DND-41 (cell line): ENCODE measurements around the gene CYB5R2.

Experiments used
- EZH2 ChIP-seq: IDR thresholded peaks from 3 replicates; pipeline ENCODE4 v1.6.1; 2012; ENCODE audit warnings: borderline replicate concordance, low read depth, mild to moderate bottlenecking, moderate library complexity, low read length, inconsistent platforms; ENCODE audit not compliant: severe bottlenecking
- TF ChIP-seq, protein P1 (sequence below): IDR thresholded peaks from 2 replicates; pipeline ENCODE4 v1.5.1; 2012; ENCODE audit warnings: borderline replicate concordance, low read length, moderate library complexity, mild to moderate bottlenecking; ENCODE audit not compliant: poor library complexity, severe bottlenecking; ENCODE audit errors: extremely low read depth

DNA sequence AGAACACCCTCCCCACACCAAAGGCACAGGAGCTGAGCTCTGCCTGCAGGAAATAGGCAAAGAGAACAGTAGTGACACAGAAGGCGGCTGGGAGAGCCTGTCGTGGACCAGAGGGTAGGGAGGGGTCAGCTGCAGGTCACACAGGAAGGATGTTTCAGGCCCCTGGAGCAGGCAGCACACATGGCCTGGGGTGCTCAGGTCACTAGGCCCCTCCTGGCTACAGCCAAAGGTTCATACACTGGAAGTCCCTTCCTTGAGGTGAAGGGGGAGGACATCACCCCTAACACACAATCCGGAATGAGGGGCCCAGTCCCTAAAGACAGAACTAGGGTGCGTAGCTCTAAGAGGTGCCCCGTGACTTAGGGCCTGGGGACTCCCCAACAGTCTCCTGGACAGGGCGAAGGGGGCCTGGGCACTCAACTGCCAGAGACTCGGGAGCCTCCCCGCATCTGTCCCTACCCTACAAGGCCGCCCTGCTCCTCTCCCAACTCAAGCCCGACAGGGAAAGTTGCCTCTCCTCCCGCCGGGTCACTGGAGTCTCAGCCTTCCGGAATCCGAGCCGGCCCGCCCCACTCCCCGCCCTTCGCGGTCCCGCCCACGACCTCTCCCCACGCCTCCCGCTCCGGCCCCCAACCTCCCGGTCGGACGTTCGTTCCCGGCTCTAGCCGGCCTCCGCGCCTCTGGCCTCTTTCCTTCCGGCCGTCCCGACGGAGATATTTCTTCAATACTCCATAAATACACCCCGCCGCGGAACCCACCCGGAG lies at the start of gene CYB5R2:
- TF ChIP-seq EZH2 = no peak
- TF ChIP-seq, protein P1, sequence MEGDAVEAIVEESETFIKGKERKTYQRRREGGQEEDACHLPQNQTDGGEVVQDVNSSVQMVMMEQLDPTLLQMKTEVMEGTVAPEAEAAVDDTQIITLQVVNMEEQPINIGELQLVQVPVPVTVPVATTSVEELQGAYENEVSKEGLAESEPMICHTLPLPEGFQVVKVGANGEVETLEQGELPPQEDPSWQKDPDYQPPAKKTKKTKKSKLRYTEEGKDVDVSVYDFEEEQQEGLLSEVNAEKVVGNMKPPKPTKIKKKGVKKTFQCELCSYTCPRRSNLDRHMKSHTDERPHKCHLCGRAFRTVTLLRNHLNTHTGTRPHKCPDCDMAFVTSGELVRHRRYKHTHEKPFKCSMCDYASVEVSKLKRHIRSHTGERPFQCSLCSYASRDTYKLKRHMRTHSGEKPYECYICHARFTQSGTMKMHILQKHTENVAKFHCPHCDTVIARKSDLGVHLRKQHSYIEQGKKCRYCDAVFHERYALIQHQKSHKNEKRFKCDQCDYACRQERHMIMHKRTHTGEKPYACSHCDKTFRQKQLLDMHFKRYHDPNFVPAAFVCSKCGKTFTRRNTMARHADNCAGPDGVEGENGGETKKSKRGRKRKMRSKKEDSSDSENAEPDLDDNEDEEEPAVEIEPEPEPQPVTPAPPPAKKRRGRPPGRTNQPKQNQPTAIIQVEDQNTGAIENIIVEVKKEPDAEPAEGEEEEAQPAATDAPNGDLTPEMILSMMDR = no peak
